Adrenal gland (tissue), 5 donors: Measurements from ENCODE around the gene ADD1.
"Not testable (repeated sequence)": the region's sequence is repeated elsewhere in the genome, so short reads cannot be mapped to it uniquely, and the experiment has no call there.

Source experiments
- CTCF ChIP-seq, 6 experiments: fragments of 450-650 bp in 4 of 6; fragments of 200-600 bp in 2 of 6; sonication (generic) in 1 of 6; IDR thresholded peaks; 1 replicate in 5 of 6; 2 replicates in 1 of 6; pipeline versions ENCODE4 v1.5.1 to v1.8.0; 2016 to 2021; ENCODE audit warnings: antibody characterized with exemption in 6 of 6, mild to moderate bottlenecking in 2 of 6, moderate library complexity in 1 of 6
- POLR2A ChIP-seq, 2 donors: fragments of 450-650 bp; IDR thresholded peaks; one replicate each; pipeline ENCODE4 v1.6.1; 2017; ENCODE audit warnings: antibody characterized with exemption in 2 of 2, mild to moderate bottlenecking in 2 of 2, moderate library complexity in 1 of 2
- donor health status: DM: no; HTN: no; CAD: no.

DNA sequence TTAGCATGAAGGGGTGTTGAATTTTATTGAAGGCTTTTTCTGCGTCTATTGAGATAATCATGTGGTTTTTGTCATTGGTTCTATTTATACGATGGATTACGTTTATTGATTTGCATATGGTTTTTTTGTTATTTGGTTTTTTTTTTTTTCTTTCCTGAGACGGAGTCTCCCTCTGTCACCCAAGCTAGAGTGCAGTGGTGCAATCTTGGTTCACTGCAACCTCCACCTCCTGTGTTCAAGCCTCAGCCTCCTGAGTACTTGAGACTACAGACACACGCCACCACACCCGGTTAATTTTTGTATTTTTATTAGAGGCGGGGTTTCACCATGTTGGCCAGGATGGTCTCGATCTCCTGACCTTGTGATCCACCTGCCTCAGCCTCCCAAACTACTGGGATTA, 75.1 kb downstream of the ADD1 start:
- TF ChIP-seq CTCF, POLR2A (IDR thresholded peaks at IDR 0.05): not testable (repeated sequence)
